BLaER1 treated with 17β-estradiol and CSF1 and Interleukin-3, amounts not matched to agents 10 nM and 100 nM (cell line): ENCODE results near the gene TK2.

Source experiments
- H3K27ac ChIP-seq, 11 experiments: shearing (Covaris generic); formaldehyde crosslinking; 2 replicates each; pipeline ENCODE4 v1.8.1; 2022
- H3K27me3 ChIP-seq, 11 experiments: shearing (Covaris generic); formaldehyde crosslinking; 2 replicates each; pipeline ENCODE4 v1.8.1; 2022
- H3K36me3 ChIP-seq, 11 experiments: shearing (Covaris generic); formaldehyde crosslinking; 2 replicates each; pipeline ENCODE4 v1.8.1; 2022
- H3K4me1 ChIP-seq, 10 experiments: shearing (Covaris generic); formaldehyde crosslinking; 2 replicates each; pipeline ENCODE4 v1.8.1; 2022
- H3K4me2 ChIP-seq, 11 experiments: shearing (Covaris generic); formaldehyde crosslinking; 2 replicates each; pipeline ENCODE4 v1.8.1; 2022
- H3K4me3 ChIP-seq, 10 experiments: shearing (Covaris generic); formaldehyde crosslinking; 2 replicates each; pipeline ENCODE4 v1.8.1; 2022
- H3K9ac ChIP-seq, 11 experiments: shearing (Covaris generic); formaldehyde crosslinking; 2 replicates each; pipeline ENCODE4 v1.8.1; 2022
- H3K9me3 ChIP-seq, 11 experiments: shearing (Covaris generic); formaldehyde crosslinking; replicated peaks in 1 of 11; 2 replicates each; pipeline ENCODE4 v1.8.1; 2022
- H4K20me1 ChIP-seq, 11 experiments: shearing (Covaris generic); formaldehyde crosslinking; 2 replicates each; pipeline ENCODE4 v1.8.1; 2022
- Cebpa-rat ChIP-seq, 11 experiments: shearing (Covaris generic); IDR thresholded peaks; 2 replicates each; pipeline ENCODE4 v1.8.1; 2022

The TK2 gene

GRCh38 chr16:66539623-66540469 lies 10.1 kb downstream of the TK2 start:
- H3K4me1 ChIP-seq, result peaks cover 53 to 88% (median 82%) of the 10 kb centered on the region in 10 experiments
- H3K36me3 ChIP-seq, result peaks cover 0 to 73% (median 13%) of the 10 kb centered on the region in 11 experiments; a peak in 14 of 22 replicates
- peaks cover 0 to 5% (median 0%) of the 10 kb centered on the region in 11 experiments; a peak in 1 of 22 replicates for H3K9me3 ChIP-seq
- H3K9ac ChIP-seq, result peak overlapping the region; percentile 1 to 78 (median 65); a peak in 16 of 22 replicates
- H3K4me3 ChIP-seq, result peak overlapping the region in 1 of 10 experiments; percentile 0; a peak in 3 of 20 replicates
- no peaks in the 10 kb centered on the region for H4K20me1 ChIP-seq
- peak in 9 of 11 experiments; percentile 15 to 94 (median 85); a peak in 16 of 22 replicates for TF ChIP-seq Cebpa-rat (IDR thresholded peaks at IDR 0.05)
- peak overlapping the region; percentile 0 to 92 (median 83); a peak in 20 of 22 replicates for H3K27ac ChIP-seq
- H3K27me3 ChIP-seq, result no peaks in the 10 kb centered on the region
- peak overlapping the region; percentile 56 to 87 (median 80) for H3K4me2 ChIP-seq

DNA sequence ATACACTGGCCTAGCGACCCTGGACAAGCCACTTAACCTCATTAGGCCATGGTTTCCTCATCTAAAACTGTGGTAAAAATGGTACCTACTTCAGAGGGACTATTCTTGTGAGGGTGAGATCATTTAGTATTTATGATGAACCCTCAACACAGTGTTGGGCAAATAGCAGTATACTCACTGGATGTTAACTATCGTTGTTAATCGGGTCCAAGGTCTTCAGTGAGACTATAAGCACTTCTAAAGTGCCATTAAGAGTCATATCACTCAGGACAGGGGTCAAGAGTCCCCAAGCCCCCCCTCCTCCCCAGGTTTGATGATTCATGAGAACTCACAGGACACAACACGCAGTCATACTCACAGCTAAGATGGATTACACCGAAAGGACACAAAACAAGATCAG lies 11.0 kb downstream of the TK2 start:
- no peaks in the 10 kb centered on the region for H3K27me3 ChIP-seq
- no peak overlapping the region for H3K4me3 ChIP-seq
- peaks cover 0 to 5% (median 0%) of the 10 kb centered on the region in 11 experiments; a peak in 1 of 22 replicates for H3K9me3 ChIP-seq
- peaks cover 0 to 81% (median 13%) of the 10 kb centered on the region in 11 experiments; a peak in 14 of 22 replicates for H3K36me3 ChIP-seq
- H3K9ac ChIP-seq, result peak overlapping the region in 9 of 11 experiments; percentile 18 to 78 (median 67); a peak in 16 of 22 replicates
- H3K4me1 ChIP-seq, result peaks cover 44 to 79% (median 73%) of the 10 kb centered on the region in 10 experiments
- no peaks in the 10 kb centered on the region for H4K20me1 ChIP-seq
- peak overlapping the region in 10 of 11 experiments; percentile 3 to 92 (median 84); a peak in 20 of 22 replicates for H3K27ac ChIP-seq
- H3K4me2 ChIP-seq, result peak overlapping the region; percentile 56 to 87 (median 80)
- TF ChIP-seq Cebpa-rat (IDR thresholded peaks at IDR 0.05), result no peak

GRCh38 chr16:66537236-66537635 lies 12.7 kb downstream of the TK2 start:
- no peak overlapping the region for H3K4me3 ChIP-seq
- H3K36me3 ChIP-seq, result peaks cover 0 to 84% (median 13%) of the 10 kb centered on the region in 11 experiments; a peak in 14 of 22 replicates
- H4K20me1 ChIP-seq, result no peaks in the 10 kb centered on the region
- peak overlapping the region in 7 of 11 experiments; percentile 82 to 92 (median 90); a peak in 12 of 22 replicates for H3K27ac ChIP-seq
- TF ChIP-seq Cebpa-rat (IDR thresholded peaks at IDR 0.05), result no peak
- 0 out of 22 replicates have a peak overlapping the region, but pooled peaks of 1 of the 11 experiments have one; percentile 16 for H3K9ac ChIP-seq
- peak overlapping the region in 8 of 11 experiments; percentile 19 to 87 (median 78); a peak in 14 of 22 replicates for H3K4me2 ChIP-seq
- peaks cover 28 to 62% (median 57%) of the 10 kb centered on the region in 10 experiments for H3K4me1 ChIP-seq
- H3K9me3 ChIP-seq, result peaks cover 0 to 5% (median 0%) of the 10 kb centered on the region in 11 experiments; a peak in 1 of 22 replicates
- H3K27me3 ChIP-seq, result no peaks in the 10 kb centered on the region

- H4K20me1 ChIP-seq, result no peaks in the 10 kb centered on the region
- no peak overlapping the region; a peak in 1 of 22 replicates for H3K9ac ChIP-seq
- TF ChIP-seq Cebpa-rat (IDR thresholded peaks at IDR 0.05), result no peak
- H3K4me3 ChIP-seq, result no peak overlapping the region
- H3K27me3 ChIP-seq, result no peaks in the 10 kb centered on the region
- peaks cover 0 to 5% (median 0%) of the 10 kb centered on the region in 11 experiments; a peak in 1 of 22 replicates for H3K9me3 ChIP-seq
- H3K4me1 ChIP-seq, result peaks cover 28 to 56% (median 50%) of the 10 kb centered on the region in 10 experiments
- peak overlapping the region in 7 of 11 experiments; percentile 10 to 92 (median 90); a peak in 9 of 22 replicates for H3K27ac ChIP-seq
- peaks cover 0 to 84% (median 14%) of the 10 kb centered on the region in 11 experiments; a peak in 14 of 22 replicates for H3K36me3 ChIP-seq
- H3K4me2 ChIP-seq, result peak overlapping the region in 7 of 11 experiments; percentile 4 to 87 (median 76); a peak in 9 of 22 replicates
Measured at GRCh38 chr16:66536525-66536924, 13.4 kb downstream of the TK2 start.

DNA sequence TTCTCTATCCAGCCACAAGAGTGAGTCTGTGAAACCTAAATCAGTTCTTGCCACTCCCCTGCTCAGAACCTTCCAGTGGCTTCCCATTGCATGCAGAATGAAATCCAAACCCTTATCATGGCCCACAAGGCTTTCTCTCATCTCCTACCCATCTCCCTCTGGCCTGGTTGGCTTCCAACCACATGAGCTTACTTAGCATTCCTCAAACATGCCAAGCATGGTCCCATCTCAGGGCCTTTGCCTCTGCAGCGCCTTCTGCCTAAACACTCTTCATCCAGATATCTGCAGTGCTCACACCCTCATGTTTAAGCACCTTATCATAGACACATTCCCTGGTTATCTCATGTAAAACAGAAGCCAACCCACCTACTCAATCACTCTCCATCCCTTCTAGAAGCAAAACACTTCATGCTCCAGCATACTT lies 15.5 kb downstream of the TK2 start:
- no peak for TF ChIP-seq Cebpa-rat (IDR thresholded peaks at IDR 0.05)
- Histone ChIP-seq H3K27ac (peak overlapping the region in 2 of 11 experiments; percentile 6 to 47; a peak in 3 of 22 replicates), H3K36me3 (peaks cover 0 to 92% (median 27%) of the 10 kb centered on the region in 11 experiments; a peak in 16 of 22 replicates), H3K4me1 (peaks cover 13 to 47% (median 37%) of the 10 kb centered on the region in 10 experiments), H3K4me2 (no peak overlapping the region), H3K4me3 (no peak overlapping the region), H3K27me3 (no peaks in the 10 kb centered on the region), H3K9me3 (peaks cover 0 to 5% (median 0%) of the 10 kb centered on the region in 11 experiments; a peak in 1 of 22 replicates), H4K20me1 (no peaks in the 10 kb centered on the region), H3K9ac (no peak overlapping the region)

GRCh38 chr16:66529475-66529874 lies 20.4 kb downstream of the TK2 start:
- Histone ChIP-seq H3K27ac (peak overlapping the region in 8 of 11 experiments; percentile 50 to 100 (median 99); a peak in 13 of 22 replicates), H3K9ac (peak overlapping the region in 2 of 11 experiments; percentile 4 to 93; a peak in 3 of 22 replicates), H3K36me3 (peaks cover 0 to 74% (median 22%) of the 10 kb centered on the region in 11 experiments; a peak in 18 of 22 replicates), H3K4me2 (peak overlapping the region in 8 of 11 experiments; percentile 8 to 99 (median 92); a peak in 11 of 22 replicates), H4K20me1 (no peaks in the 10 kb centered on the region), H3K27me3 (no peaks in the 10 kb centered on the region), H3K4me3 (no peak overlapping the region), H3K4me1 (peaks cover 34 to 62% (median 55%) of the 10 kb centered on the region in 10 experiments), H3K9me3 (no peaks in the 10 kb centered on the region)
- TF ChIP-seq Cebpa-rat (IDR thresholded peaks at IDR 0.05), result no peak

DNA sequence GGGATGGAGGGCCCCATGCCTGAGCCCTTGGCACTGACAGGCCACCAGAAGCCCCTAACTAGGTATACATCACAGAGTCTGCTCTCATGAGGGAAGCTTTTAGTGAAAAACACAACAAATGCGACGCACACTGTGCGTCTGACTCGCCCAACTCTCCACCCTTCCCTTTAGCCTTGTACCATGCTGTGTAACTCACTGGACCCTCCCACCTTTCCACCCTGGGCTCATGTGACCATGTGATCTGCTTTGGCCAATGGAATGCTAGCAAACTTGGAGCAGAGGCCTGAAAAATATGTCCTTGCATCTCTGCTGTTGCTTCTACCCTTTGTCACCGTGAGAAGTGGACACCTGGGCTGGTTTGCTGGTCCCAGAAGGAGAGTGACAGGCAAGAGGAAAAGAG lies 21.6 kb downstream of the TK2 start:
- Histone ChIP-seq H3K4me1 (peaks cover 46 to 73% (median 67%) of the 10 kb centered on the region in 10 experiments), H3K9me3 (no peaks in the 10 kb centered on the region), H3K27me3 (no peaks in the 10 kb centered on the region), H3K36me3 (peaks cover 0 to 64% (median 22%) of the 10 kb centered on the region in 11 experiments; a peak in 18 of 22 replicates), H3K27ac (peak overlapping the region in 10 of 11 experiments; percentile 96 to 100 (median 99); a peak in 19 of 22 replicates), H3K9ac (peak overlapping the region in 8 of 11 experiments; percentile 82 to 94 (median 88); a peak in 10 of 22 replicates), H3K4me3 (no peak overlapping the region), H4K20me1 (no peaks in the 10 kb centered on the region), H3K4me2 (peak overlapping the region in 9 of 11 experiments; percentile 87 to 99 (median 97); a peak in 16 of 22 replicates)
- no peak for TF ChIP-seq Cebpa-rat (IDR thresholded peaks at IDR 0.05)

DNA sequence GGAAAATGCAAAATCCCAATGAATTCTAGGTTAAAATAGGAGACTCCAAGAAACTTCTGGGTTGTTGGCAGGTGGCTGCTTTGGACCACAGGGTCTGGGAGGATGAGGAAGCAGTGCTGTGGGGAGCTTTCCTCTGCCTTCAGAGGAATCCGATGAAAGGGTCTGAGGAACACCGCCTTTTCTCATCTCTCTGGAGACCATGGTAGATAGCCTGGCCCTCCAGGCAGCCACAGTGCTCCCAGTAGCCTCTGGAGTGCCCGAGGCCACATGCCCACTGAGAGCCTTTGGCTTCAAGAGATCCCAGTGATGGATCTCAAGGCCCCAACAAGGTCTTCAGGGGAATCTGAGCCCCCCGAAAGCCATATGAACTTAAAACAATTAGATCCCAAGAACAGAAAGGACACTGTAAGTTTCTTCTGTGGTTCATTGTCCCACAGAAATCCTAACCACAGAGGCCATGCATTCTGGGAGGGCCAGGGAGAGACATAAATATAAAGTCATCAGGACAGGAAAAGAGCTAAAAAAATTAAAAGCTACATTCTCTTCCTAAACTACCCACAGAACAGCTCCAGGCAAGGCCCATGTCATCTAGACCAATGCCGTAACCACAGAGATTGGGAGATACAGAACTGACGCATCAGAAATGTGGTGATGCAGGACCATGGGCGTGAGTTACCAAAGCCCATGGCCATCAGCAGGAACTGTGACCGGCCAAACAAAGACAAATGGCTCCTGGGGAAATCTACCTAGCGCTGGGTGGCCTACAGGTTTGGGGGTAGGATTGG lies 24.3 kb downstream of the TK2 start:
- Histone ChIP-seq H3K9me3 (no peaks in the 10 kb centered on the region), H3K4me2 (peak overlapping the region; percentile 87 to 99 (median 97)), H3K4me3 (peak overlapping the region in 3 of 10 experiments; percentile 1 to 32 (median 23); a peak in 4 of 20 replicates), H3K4me1 (peaks cover 73 to 97% (median 94%) of the 10 kb centered on the region in 10 experiments), H4K20me1 (no peaks in the 10 kb centered on the region), H3K27me3 (no peaks in the 10 kb centered on the region), H3K36me3 (peaks cover 0 to 37% (median 17%) of the 10 kb centered on the region in 11 experiments; a peak in 18 of 22 replicates), H3K9ac (peak overlapping the region; percentile 74 to 94 (median 86)), H3K27ac (peak overlapping the region; percentile 86 to 100 (median 99))
- TF ChIP-seq Cebpa-rat (IDR thresholded peaks at IDR 0.05), result no peak
